Activated naive CD8-positive, alpha-beta T cell (primary cell): ENCODE data around the gene PRPF6.

Experiments
- H3K27ac Mint-ChIP-seq: one replicate; pipeline ENCODE4 v1.8.0; 2021; ENCODE audit warnings: mixed read lengths
- H3K27me3 Mint-ChIP-seq: one replicate; pipeline ENCODE4 v1.8.0; 2021; ENCODE audit warnings: mixed read lengths
- H3K36me3 Mint-ChIP-seq: one replicate; pipeline ENCODE4 v1.8.0; 2021; ENCODE audit warnings: mixed read lengths
- H3K4me1 Mint-ChIP-seq: one replicate; pipeline ENCODE4 v1.8.0; 2021; ENCODE audit warnings: low read depth, mixed read lengths
- H3K4me3 Mint-ChIP-seq: one replicate; pipeline ENCODE4 v1.8.0; 2021; ENCODE audit warnings: mild to moderate bottlenecking, mixed read lengths
- H3K9me3 Mint-ChIP-seq: one replicate; pipeline ENCODE4 v1.8.0; 2021; ENCODE audit warnings: low read depth, mixed read lengths

The PRPF6 gene

DNA sequence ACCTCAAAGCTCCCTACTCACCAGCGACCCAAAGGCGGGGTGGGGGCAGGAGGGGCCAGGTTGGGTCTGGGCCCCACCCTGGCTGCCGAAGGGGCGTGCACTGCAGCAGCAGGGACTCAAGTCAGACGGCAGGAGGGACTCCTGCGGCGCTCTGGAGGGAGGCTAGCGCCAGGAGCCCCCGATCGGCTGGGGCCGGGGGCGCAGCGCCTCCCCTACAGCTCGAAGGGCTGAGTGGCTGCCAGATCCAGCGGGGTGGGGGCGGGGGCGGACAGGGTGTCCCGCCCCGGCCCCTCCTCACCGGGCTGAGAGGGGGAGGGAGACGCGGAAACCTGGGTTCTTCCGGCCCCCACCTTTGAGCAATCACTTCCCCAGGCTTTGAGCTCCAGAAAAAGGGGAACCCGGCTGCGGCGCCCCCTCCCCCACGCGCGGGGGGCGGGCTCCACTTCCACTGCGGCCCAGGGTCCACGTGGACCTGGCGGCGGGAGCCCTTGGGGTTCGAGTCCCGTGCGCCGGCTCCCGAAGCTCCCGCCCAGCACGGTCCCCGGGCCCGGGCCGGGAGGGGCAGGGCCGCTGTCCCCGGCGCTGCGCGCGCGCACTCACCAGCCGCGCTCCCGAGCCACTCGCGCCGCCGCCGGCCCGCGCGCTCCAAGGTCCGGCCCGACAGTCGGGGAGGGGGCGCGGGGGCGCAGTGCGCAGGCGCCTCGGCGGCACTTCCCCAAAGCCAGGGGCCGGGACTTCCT is 98.5 kb downstream of the PRPF6 start, which contains the start of gene RGS19:
Gene RGS19 (minus strand): TSS at position 246 of the 740 bp plus-strand sequence. CDS start 2,632 bp downstream, outside the sequence.
- peak within 1 kb of the TSS; percentile 90 for H3K4me3 Mint-ChIP-seq
- peak within 1 kb of the TSS; percentile 46 for H3K27ac Mint-ChIP-seq
- H3K9me3 Mint-ChIP-seq: no peaks in the 10 kb centered on the region
- peaks cover 35% of the 10 kb centered on the region for H3K4me1 Mint-ChIP-seq
- no peaks in the 10 kb centered on the region for H3K36me3 Mint-ChIP-seq
- no peaks in the 10 kb centered on the region for H3K27me3 Mint-ChIP-seq

DNA sequence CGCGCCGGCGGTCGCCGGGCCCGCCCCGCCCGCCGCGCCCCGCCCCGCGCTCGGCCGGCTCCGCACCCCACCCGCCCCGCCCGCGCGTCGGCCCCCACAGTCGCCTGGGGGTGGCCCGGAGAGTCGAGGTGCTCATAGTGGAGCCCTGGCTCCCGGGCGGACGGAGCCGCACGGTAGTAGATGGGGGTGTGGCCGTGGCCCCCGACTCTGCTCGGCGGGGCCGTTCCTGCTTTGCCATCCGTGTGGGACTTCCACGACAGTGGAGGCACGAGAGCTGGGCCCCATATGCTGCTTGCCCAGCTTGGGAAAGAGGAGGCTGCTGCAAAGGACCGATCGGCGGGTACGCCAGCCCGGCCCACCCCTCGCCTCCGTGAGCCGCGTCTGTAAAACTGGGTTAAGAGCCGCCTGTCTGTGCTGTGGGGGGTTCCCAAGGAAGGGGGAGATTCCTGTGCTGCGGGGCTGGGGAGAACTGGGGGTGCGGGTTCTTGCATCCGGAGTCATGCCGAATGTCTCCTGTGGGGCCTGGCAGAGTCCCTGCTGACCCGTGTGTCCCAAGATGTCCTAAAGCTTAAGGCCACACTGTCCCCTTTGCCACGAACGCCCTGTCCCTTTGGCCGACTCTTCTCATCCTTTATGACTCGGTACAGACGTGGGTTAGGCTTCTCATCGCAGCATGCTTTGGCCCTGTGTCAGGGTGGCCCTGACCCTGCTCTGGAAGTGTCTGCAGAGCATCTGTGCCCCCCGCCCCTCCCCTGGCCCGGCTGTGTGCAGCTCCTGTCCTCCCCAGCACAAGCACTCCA is 99.3 kb downstream of the PRPF6 start, which contains the start of gene OPRL1:
Gene OPRL1 (plus strand): TSS at position 70 of the 800 bp plus-strand sequence. CDS start 12,639 bp downstream, outside the sequence.
- Mint-ChIP-seq H3K27me3 (no peaks in the 10 kb centered on the region), H3K4me3 (peak within 1 kb of the TSS; percentile 90), H3K9me3 (no peaks in the 10 kb centered on the region), H3K27ac (peak within 1 kb of the TSS; percentile 46), H3K4me1 (peaks cover 35% of the 10 kb centered on the region), H3K36me3 (no peaks in the 10 kb centered on the region)

DNA sequence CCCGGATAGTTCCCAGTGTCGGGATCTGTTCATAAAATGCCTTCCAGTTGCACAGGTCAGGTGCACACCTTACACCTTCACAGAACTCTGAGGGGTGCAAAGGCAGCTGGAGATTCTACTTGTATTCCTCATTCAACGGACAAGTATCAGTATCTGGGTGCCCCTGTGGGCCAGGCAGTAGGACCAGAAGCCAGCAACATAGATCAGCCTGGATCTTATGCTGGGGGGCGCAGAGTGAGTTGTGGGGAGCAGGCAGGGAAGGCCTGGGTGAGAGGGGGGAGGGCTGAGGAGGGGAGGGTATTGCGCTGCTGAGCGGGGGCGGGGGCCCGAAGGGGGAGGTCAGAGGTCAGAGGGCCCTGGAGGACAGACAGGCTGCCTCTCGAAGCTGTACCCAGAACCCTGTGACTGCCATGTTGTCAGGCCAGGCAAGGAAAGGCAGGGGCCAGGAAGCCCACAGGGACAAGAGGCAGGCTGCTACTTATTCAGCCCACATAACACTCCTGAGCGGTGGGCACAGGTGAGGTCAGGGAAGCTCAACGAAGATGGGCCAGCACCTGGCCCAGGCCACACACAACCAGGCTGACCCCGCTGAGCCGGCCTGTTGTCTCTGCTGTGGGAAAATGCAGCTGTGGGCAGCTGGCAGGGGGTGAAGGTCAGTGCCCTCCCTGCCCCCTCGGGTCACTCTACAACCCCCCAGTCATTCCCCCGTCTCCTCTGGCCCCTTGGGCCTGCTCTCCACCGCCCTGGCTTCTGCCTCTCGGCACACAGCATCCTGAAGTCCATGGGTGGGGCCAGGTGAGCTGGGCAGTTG is 100.1 kb downstream of the PRPF6 start:
- Mint-ChIP-seq H3K9me3 (no peaks in the 10 kb centered on the region), H3K27me3 (no peaks in the 10 kb centered on the region), H3K36me3 (no peaks in the 10 kb centered on the region), H3K27ac (no peak overlapping the region), H3K4me3 (peak overlapping the region; percentile 76), H3K4me1 (peaks cover 35% of the 10 kb centered on the region)

DNA sequence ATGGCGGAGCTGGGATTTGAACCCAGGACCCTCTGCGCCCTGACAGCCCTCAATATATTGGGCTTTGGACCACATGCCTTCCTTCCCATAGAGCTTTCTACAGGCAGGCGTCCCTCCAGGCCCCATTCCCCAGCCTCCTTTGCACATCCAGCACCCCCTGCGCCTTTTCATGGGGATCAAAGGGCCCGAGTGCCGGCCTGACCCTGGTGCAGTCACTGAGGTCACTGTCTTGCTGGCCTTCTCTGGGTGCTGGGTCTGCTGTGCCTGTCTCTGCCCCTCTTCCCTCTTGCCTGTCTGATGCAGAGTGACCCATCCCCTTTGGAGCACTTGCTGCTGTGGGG is 100.7 kb downstream of the PRPF6 start:
- Mint-ChIP-seq H3K4me1 (peaks cover 35% of the 10 kb centered on the region), H3K4me3 (peak overlapping the region; percentile 63), H3K27ac (no peak overlapping the region), H3K9me3 (no peaks in the 10 kb centered on the region), H3K27me3 (no peaks in the 10 kb centered on the region), H3K36me3 (no peaks in the 10 kb centered on the region)

DNA sequence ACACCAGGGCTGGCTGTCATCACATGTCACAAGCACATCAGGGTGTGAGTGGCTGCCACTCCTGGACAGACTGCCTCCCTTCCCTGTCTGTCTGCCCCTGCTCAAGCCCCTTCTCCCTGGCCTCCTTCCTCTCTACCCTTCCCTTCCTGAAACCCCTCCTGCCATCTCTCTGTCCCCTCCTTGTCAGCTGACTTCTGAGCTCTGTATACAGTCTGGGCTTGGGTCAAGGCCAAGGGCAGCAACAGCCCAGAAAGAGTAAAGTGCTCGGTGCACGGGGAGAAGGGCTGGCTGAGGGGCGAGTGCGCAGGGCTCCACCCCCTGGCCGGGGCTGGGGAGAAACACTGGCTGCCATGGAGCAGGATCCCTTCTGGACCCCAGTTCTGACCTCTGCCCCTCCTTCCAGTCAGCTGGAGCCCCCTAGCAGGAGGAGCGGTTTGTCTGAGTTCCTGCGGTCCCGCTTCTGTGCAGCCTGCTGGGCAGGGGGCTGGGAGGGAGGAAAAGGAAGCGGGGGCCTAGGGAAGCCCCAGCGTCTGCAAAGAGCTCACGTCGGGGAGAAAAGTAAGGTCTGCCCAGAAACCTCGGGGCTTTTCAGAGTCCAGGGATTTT is 101.3 kb downstream of the PRPF6 start:
- no peak overlapping the region for H3K27ac Mint-ChIP-seq

More for the DNA sequence above, 101.3 kb downstream of the PRPF6 start:
- peaks cover 34% of the 10 kb centered on the region for H3K4me1 Mint-ChIP-seq
- peak overlapping the region; percentile 68 for H3K4me3 Mint-ChIP-seq
- no peaks in the 10 kb centered on the region for H3K36me3 Mint-ChIP-seq
- H3K27me3 Mint-ChIP-seq: no peaks in the 10 kb centered on the region
- H3K9me3 Mint-ChIP-seq: no peaks in the 10 kb centered on the region
